Vagina (tissue), 2 donors: ENCODE data around the gene MCF2L.

Experiments used
- POLR2A ChIP-seq, 2 donors: fragments of 450-650 bp; IDR thresholded peaks; one replicate each; pipeline ENCODE4 v1.6.1; 2017; ENCODE audit warnings: antibody characterized with exemption in 2 of 2, mild to moderate bottlenecking in 2 of 2, moderate library complexity in 2 of 2
- TF ChIP-seq, protein P1 (sequence below), 3 experiments: fragments of 450-650 bp in 2 of 3; fragments of 200-600 bp in 1 of 3; sonication (generic) in 1 of 3; IDR thresholded peaks; one replicate each; pipeline ENCODE4 v1.5.1; 2017 to 2019; ENCODE audit warnings: antibody characterized with exemption in 3 of 3, mild to moderate bottlenecking in 2 of 3, moderate library complexity in 2 of 3

DNA sequence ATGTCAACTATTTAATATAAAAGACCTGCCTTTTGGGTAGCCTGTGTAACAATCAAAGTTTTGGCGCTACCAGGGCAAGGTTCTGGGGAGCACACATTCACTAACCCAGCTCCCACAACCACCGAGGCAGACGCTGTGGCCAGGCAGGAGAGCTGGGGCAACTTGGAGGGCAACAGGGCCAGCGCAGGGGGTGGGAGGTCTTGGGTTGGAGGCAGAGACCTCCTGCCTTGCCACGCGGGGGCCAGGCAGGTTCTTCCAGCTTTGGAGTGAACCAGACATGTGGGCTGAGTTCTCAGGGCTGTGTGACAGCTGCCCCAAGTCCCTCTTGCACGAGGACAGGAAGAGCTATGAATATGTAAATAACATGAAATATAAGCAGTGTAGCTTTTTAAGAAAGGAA lies 30.3 kb upstream of the MCF2L start:
- TF ChIP-seq, protein P1, sequence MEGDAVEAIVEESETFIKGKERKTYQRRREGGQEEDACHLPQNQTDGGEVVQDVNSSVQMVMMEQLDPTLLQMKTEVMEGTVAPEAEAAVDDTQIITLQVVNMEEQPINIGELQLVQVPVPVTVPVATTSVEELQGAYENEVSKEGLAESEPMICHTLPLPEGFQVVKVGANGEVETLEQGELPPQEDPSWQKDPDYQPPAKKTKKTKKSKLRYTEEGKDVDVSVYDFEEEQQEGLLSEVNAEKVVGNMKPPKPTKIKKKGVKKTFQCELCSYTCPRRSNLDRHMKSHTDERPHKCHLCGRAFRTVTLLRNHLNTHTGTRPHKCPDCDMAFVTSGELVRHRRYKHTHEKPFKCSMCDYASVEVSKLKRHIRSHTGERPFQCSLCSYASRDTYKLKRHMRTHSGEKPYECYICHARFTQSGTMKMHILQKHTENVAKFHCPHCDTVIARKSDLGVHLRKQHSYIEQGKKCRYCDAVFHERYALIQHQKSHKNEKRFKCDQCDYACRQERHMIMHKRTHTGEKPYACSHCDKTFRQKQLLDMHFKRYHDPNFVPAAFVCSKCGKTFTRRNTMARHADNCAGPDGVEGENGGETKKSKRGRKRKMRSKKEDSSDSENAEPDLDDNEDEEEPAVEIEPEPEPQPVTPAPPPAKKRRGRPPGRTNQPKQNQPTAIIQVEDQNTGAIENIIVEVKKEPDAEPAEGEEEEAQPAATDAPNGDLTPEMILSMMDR (IDR thresholded peaks at IDR 0.05): no peak
- no peak for TF ChIP-seq POLR2A (IDR thresholded peaks at IDR 0.05)
